Fibroblast of skin of right quadriceps (primary cell): Measurements from ENCODE around the gene FADD.

Experiments used
- DNase-seq: peaks from one replicate; pipeline ENCODE4 v3.0.0-alpha.2; 2013

FADD gene

GRCh38 chr11:70202920-70203750 is at the start of gene FADD:
TSS of gene FADD (plus strand) at chr11:70203296. CDS start at chr11:70203460, 164 bp downstream.
- DNase-seq: peak; percentile 92

DNA sequence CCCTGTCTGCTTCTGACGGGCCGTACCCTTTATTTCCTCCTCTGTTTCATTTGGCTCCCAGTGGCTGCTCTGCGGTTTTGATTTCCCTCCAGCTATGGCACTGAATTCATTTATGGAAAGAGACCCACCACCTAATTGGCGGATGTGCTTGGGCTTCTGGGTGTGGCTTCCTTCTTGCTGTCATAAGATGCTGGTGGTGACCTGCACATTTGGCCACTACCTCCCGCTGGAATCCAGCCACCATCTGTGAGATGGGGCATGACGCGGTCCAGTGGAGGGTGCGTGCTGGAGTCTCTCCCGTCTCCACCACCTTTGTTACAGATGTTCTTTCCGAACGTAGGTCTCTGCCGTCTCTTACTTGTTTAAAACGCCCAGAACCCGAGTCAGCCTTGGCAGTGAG is 47.7 kb upstream of the FADD start:
- DNase-seq: no peak

DNA sequence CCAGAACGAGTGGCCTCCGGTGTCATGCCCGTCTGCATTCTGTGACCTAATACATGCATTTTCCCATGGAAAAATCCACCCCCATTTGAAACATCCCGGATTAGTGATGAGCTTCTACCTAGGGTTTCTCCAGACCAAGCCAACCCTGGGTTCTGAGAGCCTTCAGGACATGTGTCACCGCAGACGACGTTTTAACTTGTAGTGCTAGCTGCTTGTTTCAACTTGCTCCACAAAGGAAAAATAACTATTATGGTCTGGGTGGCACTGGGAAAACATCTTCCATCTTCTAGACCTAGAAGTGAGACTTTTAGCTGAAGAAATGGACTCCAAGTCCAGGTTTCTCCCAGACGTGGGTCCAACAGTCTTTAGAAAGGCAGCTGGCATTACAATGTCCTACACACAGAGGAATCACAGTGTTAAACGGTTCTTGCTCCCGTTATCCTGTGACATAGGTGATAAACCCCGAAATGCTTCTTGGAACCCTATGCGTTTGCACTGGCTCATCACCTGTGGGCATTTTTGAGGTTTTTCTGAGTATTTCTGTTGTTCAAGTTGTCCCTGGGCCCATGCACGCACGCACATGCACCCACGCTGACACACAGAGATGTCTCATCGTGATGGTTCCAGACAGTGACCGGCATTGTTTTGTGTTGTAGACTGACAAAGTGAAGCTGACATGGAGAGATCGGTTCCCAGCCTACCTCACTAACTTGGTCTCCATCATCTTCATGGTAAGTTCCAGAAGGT is 46.6 kb upstream of the FADD start:
- no peak for DNase-seq

DNA sequence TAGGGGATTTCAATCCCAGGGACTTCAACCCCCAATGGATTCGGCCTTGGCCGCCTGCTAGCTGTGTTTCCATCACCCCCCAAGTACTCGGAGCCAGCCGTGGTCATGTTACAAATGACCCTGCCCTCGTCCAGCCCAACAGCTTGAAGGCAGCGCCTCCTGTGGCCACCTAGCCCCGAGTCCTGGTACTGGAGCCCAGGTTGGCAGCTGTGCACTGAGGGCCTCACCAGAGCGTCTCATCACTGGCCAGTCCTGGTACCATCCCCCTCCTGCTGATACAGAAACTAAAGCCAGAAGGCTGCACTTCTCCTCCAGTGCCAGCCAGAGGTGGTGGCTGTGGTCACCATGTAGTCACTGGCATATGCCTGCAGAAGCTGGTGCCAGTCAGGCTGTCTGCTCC is 44.9 kb upstream of the FADD start:
- no peak for DNase-seq

DNA sequence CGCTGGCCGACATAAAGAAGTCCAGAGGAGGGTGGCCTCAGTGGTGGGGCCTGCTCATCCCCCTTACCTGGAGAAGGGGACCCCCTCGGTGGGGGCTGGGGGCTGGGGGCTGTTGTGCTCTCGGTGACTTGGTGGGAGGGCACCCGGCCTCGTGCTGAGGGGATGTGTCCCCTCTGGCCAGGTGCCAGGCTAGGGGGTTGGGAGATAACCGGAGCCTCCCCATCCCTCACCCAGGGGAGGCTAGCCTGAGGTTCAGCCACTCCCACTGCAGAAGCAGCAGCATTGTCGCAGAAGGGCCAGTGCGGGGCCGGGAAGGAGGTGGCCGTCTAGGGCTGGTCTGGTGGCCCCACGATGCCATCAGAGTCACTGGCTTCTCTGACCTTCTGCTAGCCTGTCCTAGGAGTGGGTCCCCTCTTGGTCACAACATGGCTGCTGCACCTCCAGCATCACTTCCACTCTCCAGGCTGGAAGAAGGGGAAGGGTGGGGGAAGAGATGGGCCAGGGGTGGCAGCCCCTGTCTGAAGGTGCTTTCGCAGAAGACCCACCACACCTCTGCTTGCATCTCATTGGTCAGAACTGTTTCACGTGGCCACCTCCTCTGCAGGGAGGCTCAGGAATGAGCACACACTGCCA is 44.2 kb upstream of the FADD start:
- no peak for DNase-seq

- DNase-seq: no peak
Measured at GRCh38 chr11:70159627-70160570, 43.2 kb upstream of the FADD start.

GRCh38 chr11:70161043-70161625 is 42.0 kb upstream of the FADD start:
- DNase-seq: no peak

DNA sequence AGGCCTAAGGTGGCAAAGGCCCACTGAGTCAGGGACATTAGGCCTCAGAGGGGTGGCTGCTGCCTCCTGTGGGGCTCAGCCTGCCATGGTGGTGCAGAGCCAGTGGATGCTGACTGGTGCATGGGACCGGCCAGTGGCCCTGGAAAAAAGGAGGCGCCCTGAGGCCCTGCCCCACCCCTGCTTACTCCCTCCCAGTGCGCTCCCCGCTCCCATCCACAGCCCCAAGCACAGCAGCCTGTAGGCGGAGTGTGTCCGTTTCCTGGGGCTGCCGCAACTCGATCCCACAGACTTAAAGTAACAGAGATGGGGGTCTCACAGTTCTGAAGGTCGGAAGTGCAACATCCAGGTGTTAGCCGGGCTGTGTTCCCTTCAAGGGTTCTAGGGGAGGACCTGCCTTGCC is 38.4 kb upstream of the FADD start:
- no peak for DNase-seq

DNA sequence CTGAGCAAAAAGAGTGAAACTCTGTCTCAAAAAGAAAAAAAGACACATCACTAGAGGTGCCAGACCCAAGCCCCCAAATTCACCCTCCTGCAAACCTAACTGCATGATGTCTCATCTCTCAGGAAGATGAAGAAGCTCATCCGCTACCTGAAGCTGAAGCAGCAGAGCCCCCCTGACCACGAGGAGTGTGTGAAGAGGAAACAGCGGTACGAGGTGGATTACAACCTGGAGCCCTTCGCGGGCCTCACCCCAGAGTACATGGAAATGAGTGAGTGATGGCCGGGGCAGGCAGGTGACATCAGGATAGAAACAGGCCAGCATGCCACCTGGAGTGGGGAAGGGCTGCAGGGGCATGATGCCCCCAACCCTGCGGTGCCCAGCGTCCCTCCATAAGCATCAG is 36.0 kb upstream of the FADD start:
- no peak for DNase-seq

DNA sequence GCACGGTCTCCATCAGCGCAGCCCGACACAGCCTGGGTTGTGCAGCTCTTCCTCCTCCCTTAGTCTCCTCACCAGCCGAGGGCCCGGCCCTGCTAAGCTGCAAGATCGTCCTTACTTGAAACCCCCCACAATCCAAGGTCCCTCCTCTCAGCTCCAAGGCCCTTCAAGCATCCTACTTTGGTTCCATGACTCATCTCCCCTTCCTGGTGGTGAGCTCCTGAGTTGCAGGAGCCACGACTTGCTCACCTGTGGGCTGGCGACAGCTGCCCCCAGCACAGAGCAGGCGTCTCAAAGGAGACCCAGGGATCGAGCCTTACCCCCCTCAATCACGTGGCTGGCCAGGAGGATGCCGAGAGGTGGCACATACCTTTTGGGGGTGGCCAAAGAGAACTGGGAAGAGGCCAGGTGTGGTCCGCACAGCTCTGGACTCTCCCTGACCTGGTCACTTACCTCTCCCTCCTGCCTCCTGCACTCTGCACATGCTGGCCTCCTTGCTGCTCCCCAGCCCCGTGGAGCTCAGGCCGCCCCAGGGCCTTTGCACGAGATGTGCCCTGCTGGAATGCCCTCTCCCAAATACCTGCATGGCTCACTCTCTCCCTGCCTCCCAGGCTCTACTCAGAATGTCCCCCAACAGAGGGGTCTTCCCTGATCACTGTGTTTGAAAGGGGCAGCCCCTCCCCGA is 35.2 kb upstream of the FADD start:
- DNase-seq: no peak

DNA sequence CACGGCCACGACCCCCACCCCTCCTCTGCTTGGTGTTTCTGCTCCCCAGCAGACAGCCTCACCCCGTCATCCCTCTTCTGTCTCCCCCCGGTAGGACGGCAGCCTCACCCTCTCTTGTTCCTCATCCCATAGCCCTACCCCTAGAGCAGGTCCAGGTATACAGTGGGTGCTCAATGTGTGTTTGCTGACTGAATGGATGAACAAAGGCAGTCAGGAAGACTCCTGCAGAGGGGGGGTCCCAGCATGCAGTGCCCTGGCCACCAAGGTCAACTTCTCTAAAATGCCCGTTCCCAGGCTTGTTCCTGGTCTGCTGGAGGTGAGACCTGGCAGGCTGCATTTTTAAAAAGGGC is 34.7 kb upstream of the FADD start:
- no peak for DNase-seq

DNA sequence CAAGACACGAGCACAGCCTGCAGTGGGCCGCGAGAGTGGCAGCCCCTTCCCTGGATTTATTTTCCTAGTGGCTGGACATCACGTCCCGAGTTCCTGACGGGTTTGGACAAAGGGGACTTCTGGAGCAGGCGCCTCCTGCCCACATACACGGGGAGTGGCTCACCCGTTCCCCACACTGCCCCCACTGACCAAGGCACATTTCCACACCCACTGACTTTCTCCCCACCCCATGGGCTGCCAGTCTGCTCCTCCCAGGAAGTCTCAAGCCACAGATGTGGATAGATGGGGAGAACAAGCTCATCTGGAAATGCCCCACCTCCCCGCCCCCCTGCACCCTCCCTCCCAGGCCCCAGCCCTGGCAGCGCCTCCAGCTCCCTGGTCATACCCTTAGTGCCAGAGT is 34.0 kb upstream of the FADD start:
- DNase-seq: no peak

DNA sequence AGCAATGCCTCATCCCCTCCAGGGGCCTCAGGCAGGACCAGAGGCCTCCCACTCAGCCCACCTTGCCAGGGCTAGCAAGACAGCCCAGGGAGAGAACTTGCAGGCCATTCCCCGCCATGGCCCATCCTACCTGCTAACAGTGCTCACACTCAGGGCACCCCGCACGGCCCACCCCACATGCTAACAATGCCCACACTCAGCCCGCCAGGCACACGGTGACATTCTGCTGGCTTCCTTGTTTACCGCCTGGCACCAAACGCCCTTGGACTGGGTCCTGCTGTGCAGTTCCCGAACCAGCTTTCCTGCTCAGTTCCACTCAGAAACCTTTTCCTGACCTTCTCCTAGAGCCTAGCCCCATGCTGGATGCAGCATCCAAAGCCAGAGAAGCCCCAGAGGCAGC is 33.5 kb upstream of the FADD start:
- no peak for DNase-seq

- no peak for DNase-seq
Measured at GRCh38 chr11:70170596-70171210, 32.4 kb upstream of the FADD start.

GRCh38 chr11:70173018-70173417 is 30.1 kb upstream of the FADD start:
- no peak for DNase-seq

DNA sequence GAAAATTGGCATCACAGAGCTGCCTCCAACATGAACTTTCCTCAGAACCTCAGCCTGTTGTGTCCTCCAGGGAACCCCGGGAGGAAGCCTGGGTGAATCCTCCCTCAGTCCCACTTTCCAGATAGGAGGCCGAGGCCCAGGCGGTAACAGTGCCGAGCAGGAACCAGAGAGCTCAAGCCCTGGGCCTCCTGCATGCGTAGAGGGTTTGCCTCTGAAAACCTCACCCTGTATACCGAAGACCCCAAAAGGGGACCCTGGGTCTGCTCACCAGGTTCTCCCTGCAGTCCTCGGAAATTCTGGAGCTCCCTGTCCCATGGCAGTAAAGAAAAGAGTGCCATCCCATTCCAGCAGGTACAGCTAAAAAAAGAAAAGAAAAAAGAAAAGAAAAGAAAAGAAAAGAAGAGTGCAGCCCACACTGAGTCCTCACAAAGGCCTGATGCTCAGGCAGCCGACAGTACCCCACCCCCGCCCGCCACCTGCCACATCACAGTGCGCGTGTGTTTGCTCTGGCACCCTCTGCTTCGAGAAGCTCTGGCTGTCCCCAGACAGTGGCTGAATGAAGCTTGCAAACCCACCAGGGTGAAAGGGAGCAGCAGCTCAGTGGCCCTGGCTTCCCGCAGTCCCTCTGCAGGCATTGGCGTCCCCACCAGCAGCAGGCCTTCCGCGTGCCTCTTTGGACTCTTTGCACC is 28.4 kb upstream of the FADD start:
- DNase-seq: no peak

DNA sequence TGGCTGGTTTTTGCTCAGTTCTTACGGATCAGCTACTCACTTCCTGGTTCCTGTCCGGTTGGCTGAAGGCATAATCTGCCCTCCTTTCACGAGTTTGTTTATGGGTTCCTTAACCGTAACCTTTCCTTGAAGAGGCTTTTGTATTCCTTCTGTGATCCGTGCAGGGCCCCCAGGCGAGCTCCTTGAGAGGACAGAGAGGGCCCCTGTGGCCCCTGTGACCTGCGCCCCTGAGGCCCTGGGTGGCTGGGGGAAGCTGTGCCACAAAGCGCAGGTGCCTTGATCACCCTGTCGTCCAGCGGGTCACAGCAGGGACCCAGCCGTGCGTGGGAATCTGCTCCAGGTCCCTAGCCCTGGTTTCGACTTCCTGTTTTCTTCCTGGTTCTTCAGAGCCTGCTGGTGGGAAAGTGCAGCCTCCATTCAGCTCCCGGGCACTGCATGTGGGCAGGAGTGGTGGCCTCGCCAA is 27.8 kb upstream of the FADD start:
- DNase-seq: no peak

GRCh38 chr11:70176940-70177689 is 26.0 kb upstream of the FADD start:
- no peak for DNase-seq

DNA sequence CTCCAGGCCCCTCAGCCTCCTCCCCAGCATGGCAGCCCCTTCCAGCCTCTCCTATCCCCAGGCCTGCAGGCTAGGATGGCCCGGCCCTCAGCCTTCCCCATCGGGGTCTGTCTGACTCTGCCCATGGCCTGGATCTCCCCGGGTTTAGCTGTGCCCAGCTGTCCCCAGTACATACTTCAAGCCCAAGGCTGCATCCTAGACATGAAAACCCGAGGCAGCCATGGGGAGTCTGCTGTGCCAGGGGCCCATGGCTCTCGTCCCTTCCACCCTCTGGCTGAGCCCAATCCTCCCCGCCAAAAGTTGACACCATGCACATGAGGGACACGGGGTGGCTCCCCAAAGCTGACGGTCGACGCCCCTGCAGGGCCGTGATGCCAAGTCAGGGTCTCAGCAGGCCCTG is 22.2 kb upstream of the FADD start:
- no peak for DNase-seq

DNA sequence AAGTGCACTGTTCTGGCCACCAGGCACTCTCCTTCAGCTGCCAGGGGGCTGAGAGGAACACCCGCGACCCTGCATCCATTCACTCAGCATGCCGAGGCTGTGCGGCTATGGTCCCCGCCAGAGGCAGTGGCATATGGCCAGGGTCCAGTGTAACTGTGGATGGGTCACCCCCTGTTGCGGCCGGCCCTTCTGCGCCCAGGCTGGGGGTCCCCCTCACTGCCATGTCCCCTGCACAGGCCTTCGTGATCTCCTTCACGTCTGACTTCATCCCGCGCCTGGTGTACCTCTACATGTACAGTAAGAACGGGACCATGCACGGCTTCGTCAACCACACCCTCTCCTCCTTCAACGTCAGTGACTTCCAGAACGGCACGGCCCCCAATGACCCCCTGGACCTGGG is 20.8 kb upstream of the FADD start:
- DNase-seq: no peak
